HG03280 (cell line): ENCODE measurements around the gene CDH15.

Experiments
- ATAC-seq: cut with Tn5 transposase; IDR thresholded peaks from one replicate; pipeline ENCODE4 v1.9.1; 2021; ENCODE audit warnings: mild to moderate bottlenecking, moderate library complexity; ENCODE audit not compliant: unreplicated experiment

CDH15 gene

DNA sequence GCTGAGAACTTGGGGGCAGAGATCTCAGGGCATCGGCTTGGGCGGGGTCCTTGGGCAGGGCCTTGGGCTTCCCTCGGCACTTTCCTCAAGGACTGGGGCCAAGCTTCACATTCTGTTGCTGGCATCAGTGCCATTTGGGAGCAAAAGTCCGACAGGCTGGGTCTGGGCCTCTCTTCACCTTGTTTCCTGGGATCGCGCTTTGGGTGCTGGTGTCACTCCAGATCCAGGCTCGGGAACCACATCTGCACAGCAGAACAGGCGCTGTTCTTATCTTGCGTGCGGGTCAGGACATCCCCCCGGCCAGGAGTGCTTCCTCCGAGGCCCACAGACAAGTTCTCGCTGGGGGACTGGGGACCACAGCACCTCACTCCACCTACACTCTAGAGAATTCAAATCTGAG, 31.1 kb upstream of the CDH15 start:
- ATAC-seq = no peak

DNA sequence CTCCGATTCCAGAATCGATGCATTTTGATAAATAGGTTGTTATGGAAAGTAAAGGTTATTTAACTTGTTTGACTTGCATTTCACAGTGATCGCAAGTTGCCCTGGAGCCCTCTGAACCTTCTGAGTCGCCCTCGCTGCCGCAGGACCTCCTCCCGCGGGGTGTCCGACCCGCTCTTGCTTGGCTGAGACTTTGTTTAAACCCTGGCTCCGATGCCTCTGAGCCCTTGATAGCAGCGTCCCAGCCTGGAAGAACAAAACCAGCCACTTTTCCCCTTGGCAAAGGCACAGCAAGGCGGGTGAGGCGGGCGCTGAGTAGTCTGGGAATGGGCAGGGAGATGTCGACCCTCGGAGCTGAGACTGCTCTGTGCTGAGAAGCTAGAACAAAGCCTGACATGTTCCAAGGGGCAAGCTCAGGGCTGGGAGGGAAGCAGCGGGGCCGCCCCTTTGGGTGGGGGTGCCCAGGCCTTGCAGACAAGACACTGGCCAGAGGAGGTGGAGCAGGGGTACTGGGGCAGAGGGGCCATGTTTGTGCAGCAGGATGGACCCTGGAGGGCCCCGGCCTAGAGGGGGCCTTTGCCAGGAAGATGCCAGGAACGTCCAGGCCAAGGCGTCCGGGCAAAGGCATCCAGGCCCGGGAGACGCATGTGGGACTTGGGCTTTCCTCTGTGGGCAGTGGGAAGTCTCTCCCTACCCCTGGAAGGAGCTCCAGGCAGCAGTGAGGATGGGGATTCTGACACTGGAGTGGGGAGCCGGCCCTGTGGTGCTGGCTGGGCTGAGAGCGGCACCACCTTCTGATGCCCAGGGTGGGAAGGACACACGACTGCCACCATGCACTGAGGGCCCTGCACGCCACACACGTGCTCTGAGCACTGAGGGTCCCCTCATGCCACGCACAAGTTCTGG, 30.3 kb upstream of the CDH15 start:
- no peak for ATAC-seq

DNA sequence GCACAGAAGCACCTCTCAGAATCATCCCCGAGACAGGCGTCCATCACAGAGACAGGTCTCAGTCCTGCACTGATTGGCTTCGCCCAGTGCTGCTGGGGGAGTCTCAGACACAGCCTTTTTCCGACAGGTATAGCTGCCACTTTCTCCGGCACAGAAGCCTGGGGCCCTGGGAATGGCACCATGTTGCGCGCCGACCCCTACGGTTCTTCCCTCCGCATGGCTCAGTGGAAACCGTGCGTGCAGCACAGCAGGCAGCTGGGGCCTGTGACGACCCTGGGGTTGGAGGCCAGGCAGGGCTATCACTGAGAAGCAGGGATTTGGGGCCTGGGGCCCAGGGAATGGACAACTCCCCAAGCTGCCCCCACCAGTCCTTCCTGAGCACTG, 29.7 kb upstream of the CDH15 start:
- ATAC-seq = no peak

DNA sequence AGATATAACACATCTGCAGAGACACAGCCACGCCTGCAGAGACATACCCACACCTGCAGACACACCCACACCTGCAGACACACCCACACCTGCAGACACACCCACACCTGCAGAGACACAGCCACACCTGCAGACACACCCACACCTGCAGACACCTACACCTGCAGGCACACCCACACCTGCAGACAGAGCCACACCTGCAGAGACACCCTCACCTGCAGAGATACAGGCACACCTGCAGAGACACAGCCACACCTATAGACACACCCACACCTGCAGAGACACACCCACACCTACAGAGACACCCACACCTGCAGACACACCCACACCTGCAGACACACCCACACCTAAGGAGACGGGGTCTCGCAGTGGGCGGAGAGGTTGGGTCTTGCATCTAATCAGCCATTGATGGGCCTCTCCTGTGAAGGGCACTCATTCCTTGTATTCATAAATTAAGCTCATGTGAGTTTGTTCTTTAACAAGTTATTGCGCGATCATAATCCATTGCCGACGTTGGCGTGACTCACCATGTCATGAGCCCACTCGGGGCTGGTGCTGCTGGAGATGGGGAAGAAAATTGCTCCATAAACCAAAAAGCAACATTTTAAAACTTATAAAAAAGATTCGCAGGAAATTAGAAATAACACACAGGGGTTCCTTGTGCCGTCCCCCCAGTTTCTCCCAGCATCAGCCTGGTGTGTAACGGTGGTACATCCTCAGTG, 28.9 kb upstream of the CDH15 start:
- no peak for ATAC-seq

DNA sequence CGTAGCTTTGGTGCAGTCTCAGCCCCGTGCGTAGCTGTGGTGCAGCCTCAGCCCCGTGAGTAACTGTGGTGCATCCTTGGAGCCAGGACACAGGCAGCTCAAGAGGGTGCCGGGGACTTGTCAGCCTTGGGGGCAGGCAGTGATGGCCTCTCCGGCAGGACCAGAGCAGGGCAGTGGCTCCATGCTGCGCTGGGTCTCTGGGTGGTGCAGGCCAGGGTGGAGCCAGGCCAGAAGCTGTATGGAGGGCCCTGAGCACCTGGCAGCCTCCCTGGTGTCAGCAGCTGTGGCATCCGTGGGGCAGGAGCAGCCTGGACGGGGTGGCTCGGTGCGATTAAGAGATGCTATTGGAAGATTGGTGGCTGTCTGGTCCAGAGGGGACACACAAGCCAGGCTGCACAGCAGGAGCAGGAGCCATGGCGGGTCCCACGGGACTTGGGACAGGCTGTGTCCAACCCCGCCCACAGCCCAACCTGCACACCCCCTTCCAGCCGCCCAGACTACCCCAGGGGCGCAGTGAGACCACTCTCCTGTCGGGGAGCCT, 28.3 kb upstream of the CDH15 start:
- ATAC-seq = no peak

DNA sequence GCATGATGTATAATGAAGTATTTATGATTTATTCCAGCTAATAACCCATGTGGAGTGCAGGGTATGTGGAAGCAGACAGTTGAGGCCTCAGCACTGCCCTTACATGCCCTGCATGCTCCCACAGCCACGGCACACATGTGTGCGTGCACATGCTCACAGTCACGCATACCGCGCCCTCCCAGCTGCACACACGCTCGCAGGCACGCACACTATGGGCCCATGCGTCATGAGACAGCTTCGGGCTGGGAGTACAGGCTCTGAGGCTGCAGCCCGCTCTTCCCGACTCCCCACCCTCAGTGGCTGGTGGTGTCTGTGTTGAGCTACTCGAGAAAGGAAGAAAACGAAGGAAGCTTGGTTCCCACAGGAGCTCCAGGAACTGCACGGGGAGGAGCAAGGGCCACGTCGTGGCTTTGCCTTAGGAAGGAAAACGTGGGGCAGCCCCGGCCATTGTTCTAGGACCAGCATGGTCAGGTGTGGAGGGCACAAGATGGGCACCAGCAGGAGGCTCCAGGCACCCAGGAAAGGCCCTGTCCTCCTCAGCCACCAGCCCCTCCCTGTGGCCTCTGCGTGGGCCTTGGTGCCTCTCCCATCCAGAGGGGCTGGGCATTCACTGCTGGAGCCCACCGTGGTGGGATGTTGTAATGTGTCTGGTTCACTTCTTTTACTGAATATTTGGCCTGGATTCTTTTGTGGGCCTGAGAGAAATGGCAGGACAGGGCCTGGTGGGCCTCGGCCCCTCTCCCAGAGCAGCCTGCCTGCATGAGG, 27.5 kb upstream of the CDH15 start:
- ATAC-seq = no peak

DNA sequence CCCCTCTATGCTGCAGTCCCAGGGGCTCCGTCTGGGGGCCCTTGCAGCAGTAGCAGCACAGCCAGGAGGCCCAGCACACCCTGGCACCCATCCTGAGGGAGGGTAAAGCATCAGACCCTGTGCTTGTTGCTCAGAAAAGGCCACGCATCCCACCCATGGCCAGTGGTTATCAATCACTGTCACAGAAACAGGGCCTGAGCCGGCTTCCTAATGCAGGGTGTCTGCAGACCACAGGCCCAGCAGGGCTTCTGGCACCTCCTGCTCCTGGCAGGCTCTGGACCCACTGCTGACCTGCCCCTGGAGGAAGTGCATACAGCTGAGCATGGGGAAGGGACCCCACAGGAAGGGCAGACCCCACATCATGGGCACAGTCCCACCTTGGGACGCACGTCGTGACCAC, 26.9 kb upstream of the CDH15 start:
- no peak for ATAC-seq

DNA sequence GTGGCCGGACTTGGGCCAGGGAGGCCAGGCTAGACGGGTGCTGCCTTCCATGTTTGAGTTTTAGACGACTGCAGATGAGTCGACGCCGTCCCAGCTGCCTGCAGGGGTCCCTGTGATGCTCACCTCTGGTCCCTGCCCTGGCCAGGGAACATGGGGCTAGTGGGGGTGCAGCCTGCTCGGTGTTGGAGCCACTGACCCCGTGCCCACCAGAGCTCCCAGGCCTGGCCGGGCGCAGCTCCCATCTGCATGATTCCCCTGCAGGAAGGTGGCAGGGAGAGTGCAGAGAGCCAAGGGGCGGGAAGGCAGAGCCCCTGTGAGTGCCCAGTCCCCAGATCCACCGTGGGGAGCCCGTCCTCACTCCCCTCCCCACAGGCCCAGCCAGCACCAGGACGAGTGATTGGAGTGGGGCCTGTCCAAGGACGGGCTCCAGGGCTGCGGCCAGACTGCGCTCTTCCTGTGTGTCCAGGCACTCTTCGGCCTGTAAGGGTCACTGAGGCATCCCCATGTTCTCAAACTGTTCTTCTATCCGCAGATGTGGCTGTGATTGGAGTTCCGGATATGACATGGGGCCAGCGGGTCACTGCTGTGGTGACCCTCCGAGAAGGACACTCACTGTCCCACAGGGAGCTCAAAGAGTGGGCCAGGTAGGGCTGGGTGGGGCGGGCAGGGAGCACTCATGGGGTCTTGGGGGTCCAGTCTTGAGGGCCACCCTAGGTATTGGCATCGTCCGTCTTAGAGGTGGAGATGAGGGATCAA, 26.0 kb upstream of the CDH15 start:
- no peak for ATAC-seq

DNA sequence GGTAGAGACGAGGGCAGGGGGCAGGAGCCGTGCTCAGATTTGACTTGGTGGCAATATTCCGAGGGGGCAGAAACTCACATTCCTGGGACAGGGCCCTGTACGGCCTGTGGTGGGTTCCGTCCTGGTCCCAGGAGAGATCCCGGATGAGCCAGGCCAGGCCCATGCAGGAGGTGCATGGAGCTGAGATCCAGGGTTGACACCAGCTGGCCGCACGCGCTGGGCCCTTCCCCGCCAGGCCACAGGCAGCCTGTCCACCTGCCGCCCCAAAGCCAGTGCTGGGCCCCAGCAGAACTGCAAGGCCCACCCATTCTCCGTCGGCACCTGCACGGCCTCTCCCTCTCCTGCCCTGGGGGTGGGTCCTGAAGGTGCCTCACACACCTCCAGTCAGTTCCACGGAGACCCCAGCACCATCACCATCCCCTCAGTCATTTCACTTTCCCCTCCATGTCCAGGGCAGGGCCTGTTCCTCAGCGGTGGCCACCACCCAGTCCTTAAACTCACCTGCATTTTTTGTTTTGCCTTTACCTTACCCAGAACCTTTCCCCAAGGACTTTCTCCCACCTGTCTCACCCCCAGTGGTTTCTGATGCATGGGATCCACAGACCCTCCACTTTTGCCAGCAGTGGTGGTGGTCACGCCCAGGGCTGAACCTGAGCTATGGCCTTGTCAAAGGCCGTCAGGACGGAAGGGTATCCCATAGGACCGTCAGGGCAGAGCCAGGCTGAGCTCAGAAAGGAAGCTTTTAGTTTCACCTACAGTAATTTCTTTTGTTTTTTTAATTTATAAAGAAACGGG, 25.1 kb upstream of the CDH15 start:
- ATAC-seq = no peak

DNA sequence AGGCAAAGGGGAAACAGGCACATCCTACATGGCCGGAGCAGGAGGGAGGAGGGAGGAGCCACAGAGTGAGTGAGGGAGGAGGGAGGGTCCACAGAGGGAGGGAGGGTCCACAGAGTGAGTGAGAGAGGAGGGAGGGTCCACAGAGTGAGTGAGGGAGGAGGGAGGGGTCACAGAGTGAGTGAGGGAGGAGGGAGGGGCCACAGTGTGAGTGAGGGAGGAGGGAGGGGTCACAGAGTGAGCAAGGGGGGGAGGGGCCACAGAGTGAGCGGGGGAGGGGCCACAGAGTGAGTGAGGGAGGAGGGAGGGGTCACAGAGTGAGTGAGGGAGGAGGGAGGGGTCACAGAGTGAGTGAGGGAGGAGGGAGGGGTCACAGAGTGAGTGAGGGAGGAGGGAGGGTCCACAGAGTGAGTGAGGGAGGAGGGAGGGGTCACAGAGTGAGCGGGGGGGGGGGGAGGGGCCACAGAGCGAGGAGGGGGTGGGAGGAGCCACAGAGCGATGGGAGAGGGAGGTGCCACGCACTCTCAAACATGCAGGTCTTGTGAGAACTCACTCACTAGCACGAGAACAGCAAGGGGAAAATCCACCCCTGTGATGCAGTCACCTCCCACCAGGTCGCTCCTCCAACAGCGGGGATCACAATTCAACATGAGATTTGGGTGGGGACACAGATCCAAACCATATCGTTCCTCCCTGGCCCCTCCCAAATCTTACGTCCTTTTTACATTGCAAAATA, 24.3 kb upstream of the CDH15 start:
- no peak for ATAC-seq

DNA sequence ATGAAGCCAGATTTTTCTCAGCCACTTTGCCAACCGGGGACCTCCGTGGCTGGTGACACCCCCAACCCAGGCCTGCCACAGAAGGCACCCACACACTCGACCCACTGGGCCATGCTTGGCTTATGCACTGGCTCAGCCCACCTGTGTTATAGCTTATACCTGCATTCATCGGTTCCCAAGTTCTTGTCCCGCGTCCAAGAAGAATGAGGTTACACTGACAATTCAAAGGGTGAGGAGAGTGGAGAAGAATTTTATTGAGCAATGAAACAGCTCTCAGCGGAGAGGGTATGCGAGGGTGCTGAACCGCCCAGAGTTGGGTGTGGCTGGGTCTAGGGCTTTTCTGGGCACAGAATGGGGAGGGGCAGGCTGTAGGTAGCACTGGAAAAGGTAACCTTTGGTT, 22.2 kb upstream of the CDH15 start:
- no peak for ATAC-seq

DNA sequence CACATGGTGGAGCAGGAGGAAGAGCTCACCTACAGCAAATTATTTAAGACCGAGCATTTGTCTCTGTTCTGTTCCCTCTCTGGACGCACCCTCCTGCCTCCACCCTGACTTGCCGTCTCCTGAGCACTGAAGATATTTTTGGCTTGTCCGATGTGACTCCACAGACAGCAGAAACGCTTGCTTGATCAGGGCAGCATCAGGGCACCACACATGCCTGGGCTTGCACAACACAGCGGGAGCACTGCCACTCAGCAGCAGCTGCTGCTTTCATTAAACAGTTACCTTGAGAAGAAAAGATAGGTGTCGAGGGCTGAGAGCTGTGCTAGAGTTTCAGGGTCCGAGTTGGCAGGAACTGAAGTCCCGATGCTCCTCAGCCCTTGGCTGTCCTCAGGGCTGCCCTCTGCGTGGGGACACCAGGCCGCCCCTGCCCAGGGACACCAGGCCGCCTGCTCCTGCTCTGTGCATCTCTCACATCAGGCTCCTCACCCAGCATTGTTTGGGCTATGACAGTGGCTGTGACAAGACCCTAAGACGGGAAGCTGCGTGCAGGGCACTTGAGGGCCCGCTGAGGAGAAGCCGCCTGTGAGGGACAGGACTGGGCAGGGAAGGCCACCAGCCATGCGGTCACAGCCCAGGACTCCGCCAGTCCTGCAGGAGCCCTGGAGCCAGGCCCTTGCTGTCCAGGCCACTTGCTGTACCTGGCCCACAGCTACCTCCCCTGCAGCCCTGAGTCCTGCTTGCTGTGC, 21.3 kb upstream of the CDH15 start:
- ATAC-seq = no peak

DNA sequence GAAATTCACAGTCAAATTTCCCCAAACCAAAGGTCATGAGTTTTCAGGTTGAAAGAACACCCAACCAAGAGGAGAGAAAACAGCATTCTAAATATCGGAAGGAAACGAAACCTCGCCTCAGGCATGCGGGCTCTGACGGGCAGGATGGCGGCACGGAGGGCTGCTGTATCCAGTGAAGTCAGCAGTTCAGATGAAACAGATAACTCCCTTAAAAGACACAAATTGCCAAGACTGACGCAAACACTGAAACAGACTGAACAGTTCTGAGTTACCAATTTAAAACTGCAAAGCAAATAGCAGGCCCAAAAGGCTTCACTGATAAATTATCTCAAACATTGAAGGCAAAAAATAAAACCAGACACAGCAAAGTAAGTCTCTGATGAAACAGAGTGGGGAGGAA, 20.6 kb upstream of the CDH15 start:
- no peak for ATAC-seq

DNA sequence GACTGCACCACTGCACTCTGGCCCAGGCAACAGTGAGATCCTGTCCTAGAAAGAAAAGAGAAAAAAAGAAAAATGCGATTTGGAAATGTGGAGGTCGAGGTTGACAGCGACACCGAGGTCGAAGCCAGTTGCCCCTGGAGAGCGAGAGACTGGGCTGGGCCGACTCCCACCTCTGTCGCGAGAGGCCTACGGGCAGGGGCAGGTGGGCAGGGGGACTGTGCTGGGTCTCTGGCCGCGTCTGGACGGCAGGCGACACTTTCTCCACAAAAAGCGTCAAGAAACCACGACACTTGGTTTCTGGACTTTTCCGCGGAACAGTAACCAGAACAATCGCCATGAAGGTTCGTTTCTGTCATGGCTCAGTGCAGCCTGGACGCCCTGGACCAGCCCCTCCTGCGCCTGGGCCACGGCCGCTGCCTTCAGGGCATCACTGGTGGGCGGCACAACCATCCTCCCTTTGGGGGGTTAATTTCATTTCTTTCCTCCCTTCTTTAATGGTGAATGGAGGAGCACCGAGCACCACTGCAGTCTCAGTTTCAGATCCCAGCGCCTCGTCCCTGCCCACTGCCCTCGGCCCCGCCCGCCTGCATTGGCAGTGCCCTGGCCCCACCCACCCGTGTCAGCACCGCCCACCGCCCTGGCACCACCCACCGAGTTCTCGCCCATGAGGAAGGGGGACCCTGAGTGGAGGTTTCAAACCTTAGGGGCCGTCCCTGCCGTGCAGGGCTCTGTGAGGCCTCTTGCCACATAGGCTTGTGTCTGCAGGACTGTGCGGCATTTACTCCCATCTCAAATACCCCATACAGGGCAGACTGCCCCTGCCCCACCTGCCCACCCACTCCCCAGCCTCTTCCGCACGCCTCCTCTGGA, 18.5 kb upstream of the CDH15 start:
- ATAC-seq = no peak

DNA sequence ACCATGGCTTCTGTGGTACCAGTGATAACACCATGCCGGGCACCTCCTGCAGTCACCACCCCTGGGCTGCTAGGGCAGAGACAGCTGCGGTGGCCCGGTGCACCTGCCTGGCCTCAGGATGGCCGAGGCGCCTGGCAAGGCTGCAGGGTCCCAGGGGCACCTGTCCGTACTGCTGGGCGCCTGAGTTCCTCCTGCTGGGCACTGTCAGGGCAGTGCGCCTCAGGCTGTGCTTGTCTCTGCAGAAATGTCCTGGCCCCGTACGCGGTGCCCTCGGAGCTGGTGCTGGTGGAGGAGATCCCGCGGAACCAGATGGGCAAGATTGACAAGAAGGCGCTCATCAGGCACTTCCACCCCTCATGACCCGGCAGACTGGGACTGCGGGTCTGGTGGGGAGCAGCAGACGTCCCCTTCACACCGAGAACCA, 17.7 kb upstream of the CDH15 start:
- ATAC-seq = no peak

DNA sequence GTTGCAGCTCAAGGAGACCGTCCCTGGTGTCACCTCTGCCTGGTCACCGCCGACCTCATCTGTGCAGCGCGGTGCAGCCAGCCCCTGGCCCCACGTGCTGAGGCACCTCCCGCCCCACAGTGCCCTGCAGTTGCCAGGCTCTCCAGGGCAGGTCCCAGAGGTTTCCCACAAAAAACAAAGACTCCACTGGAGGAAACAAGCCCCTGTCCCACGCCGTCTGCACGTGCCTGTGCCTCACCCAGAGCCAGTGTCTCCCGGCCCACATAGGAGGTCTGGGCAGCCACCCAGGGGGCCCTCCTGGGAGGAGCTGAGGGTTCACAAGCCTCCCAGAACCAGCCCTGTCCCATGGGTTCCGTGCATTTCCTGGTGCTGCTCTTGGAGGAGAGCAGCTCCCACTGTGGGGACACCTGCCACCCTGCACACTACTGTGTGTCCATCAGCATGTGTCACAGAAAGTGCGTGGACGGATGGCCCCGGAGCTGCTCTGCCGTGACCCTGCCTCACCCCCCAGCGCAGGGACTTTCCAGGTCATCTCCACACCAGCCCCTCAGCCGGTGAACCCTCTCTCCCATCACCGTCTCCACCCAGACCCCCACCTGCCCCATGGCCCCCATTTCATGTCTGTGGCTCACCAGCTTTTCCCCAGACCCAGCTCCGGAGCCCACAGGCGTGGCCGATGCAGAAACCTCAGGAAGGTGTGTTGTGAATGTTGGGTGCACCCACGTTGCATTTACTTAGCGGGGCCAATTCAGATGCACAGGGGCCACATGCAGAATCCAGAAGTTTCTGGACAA, 17.0 kb upstream of the CDH15 start:
- ATAC-seq = no peak
